GM19328 (cell line): ENCODE measurements around the gene NDUFS8.

Experiments used
- ATAC-seq: cut with Tn5 transposase; IDR thresholded peaks from one replicate; pipeline ENCODE4 v1.9.1; 2021; ENCODE audit warnings: mild to moderate bottlenecking, moderate library complexity; ENCODE audit not compliant: unreplicated experiment

Gene NDUFS8

DNA sequence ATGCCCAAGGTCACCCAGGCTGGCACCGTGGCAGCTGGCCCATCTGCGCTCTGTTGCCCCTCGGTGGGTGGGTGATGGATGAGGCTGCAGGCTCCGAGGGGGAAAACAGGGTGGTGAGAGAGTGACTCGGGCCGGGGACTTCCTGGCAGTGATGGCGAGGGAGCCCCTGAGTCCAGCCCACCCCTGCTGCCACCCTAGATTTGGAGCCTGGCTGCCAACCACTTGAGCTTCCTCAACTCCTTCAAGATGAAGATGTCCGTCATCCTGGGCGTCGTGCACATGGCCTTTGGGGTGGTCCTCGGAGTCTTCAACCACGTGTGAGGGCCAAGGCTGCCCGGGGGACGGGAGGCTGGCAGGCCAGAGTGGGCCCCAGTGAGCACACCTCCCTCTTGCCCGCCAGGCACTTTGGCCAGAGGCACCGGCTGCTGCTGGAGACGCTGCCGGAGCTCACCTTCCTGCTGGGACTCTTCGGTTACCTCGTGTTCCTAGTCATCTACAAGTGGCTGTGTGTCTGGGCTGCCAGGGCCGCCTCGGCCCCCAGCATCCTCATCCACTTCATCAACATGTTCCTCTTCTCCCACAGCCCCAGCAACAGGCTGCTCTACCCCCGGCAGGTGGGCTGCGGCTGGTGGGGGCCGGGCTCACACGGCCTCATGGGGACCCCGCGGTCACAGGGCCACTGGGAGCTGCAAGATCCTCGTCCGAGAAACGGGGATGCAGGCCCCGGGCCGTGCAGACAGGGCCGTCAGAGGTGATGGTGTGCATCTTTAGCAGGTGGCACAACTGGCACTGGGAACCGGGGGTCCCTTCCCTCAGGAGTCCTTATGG, 18.4 kb downstream of the NDUFS8 start:
- ATAC-seq = no peak

- ATAC-seq = no peak
Measured at GRCh38 chr11:68049509-68050370, 19.3 kb downstream of the NDUFS8 start.

DNA sequence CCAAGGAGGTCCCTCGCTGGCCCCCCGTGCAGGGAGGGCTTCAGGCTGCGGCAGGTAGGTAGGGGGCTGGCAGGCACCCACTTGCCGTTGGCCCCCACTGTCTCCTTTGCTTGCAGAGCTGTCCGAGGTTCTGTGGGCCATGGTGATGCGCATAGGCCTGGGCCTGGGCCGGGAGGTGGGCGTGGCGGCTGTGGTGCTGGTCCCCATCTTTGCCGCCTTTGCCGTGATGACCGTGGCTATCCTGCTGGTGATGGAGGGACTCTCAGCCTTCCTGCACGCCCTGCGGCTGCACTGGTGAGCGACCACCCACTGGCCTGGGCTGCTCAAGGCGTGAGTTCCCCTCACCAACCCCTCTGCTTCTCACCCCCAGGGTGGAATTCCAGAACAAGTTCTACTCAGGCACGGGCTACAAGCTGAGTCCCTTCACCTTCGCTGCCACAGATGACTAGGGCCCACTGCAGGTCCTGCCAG, 19.9 kb downstream of the NDUFS8 start:
- no peak for ATAC-seq

GRCh38 chr11:68051191-68052136, 21.0 kb downstream of the NDUFS8 start:
- ATAC-seq = no peak

- no peak for ATAC-seq
Measured at GRCh38 chr11:68052137-68052873, 21.8 kb downstream of the NDUFS8 start.

DNA sequence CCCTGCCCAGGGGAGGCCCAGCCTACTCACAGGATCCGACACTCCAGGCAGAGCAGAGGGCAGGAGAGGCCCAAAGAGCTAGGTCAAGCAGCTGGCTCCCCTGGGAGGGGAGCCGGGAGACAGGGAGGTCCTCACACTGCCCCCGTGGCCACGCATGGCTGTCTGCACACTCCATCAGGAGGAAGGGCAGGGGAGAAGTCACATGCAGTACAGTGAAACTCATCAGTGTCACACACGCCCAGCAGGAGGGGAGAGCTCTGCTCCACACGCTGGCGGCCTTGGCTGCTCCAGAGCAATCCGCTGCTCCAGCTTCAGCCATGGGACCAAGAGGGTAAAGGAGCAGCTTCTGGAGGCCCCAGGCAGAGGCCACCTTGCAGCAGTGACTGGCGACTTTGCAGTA, 22.6 kb downstream of the NDUFS8 start:
- ATAC-seq = no peak

GRCh38 chr11:68053981-68054812, 23.7 kb downstream of the NDUFS8 start:
- no peak for ATAC-seq

DNA sequence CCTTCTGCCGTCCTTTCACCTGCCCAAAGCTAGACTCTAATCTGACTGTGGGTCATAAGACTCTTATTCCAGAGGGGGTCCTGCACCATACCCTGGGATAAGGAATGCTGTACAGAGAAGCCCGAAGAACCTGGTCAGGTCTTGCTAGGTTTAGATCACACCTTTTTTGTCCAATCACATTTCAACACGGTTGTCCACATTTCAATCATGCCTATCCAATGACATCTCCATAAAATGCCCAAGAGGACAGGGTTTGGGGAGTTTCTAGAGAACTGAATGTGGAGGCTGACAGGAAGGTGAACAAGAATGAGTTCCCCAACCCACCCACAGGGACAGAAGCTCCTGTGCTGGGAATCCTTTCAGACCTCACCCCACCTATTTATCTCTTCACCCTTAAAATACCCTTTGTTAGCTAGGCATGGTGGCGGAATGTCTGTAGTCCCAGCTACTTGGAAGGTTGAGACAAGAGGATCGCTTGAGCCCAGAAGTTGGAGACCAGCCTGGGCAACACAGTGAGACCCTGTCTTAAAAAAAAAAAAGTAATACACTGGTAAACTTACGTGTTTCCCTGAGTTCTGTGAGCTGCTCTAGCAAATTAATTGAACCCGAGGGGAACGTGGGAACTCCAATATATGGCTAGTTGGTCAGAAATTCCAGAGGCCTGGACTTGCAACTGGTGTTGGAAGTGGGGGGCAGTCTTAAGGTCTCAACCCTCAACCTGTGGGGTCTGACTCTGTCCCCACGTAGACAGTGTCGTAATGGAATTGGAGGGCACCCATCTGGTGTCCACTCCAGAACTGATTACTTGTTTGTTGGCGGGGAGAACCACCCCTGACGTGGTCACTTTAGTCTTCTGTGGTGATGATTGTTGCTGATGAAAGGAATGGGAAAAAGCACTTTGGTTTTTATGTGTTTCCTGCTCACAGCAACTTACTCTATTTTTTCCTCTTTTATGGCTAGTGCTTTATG, 26.1 kb downstream of the NDUFS8 start:
- ATAC-seq = no peak

GRCh38 chr11:68057807-68058206, 27.3 kb downstream of the NDUFS8 start:
- no peak for ATAC-seq

DNA sequence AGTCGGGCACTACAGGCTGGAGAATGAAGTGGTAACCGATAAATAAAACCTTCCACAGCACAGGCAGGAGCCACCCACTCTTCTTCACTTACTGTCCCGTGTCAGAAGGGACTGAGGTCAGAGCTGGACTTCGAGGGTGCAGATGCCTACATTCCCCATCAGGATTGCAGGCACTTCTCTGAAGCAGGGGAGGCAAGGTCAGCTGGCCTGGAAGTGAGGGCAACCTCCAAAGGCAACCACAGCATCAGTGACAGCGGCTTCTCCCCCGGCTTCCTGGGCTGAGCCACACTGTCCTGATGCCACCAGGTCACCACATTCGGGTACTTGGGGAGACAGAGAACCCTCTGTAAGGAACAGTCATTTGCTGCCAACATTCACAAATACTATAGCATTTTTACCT, 31.0 kb downstream of the NDUFS8 start:
- no peak for ATAC-seq

DNA sequence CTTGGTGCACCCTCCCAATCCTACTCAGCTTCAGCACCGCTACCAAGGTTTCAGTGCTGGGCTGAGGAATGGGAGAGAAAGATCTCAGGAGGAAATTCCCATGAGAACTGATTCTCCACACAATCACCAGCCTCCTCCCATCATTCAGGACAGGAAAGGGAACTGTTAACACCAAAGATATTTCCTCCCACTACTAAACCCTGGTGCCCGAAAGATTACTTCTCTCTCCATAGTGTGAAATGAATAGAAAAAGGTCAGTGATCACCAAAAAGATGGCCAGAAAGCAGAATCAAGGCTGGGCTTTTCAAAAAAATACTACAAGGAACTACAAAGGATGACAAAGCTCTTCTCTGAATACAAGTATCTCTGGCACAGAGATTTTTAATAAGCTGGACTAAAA, 34.4 kb downstream of the NDUFS8 start:
- no peak for ATAC-seq

GRCh38 chr11:68065841-68066240, 35.4 kb downstream of the NDUFS8 start:
- ATAC-seq = no peak

DNA sequence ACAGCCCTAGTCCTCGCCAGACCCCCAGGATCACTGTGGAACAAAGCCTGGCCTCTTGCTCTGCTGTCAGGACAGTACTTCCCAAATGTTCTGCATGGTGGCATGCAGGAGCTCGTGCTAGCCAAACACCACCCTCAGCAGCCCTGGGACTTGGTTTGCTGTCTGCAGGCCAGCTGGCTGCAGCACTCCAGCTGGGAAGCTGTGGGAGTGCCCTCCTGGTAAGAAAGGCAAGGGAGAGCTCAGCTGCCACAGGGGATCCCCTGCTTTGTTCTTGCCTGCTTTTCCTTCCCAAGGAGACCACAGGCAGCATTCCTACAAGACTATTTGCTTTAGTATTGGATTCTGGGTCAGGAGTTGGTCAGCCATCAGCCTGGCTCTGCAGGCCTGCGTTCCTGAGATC, 36.3 kb downstream of the NDUFS8 start:
- ATAC-seq = no peak

- ATAC-seq = no peak
Measured at GRCh38 chr11:68067991-68068390, 37.5 kb downstream of the NDUFS8 start.

DNA sequence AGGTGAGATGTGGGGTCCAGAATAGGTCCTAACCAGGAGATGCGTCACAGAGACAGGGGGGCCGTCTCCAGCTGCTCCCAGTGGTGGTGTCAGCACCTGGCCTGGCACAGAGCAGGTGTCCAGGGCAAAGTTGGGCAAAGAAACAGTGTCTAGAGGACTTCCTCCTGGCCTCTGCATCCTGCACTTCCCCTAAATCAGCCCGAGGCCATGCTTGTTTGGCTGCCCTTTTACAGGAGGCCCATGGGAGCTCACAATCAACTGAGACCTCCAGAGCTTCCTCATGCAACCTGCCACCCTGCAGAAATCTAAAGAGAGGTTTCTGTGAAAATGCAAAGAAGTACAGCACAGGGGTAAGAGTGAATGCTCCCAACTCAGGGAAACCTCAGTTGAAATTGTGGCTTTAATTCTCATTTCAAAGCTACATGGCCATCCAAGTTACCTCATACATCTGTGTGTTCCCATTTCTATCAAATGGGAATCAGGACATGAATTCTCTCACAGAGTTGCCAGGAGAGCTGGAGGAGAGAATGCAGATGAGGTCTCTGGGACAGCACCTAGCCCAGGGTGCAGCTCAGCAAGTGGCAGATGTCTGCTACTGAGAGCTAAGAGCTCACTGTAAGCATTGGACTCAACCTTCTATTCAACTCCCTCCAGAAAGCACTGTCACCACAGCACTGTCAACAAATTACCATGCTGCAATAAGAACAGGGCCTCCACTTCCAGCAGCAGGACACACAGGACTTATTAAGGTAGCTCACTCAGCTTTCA, 41.0 kb downstream of the NDUFS8 start:
- no peak for ATAC-seq

- no peak for ATAC-seq
Measured at GRCh38 chr11:68074584-68075352, 44.3 kb downstream of the NDUFS8 start.
